HG02759 (cell line): ENCODE data around the gene SETD2.
A peak's percentile ranks its signal among the peaks of the same experiment; 100 is the strongest.

Experiments
- ATAC-seq: cut with Tn5 transposase; IDR thresholded peaks from one replicate; pipeline ENCODE4 v1.9.1; 2021; ENCODE audit warnings: mild to moderate bottlenecking, moderate library complexity; ENCODE audit not compliant: unreplicated experiment

The SETD2 gene

GRCh38 chr3:47010111-47010712, 153.7 kb downstream of the SETD2 start:
- no peak for ATAC-seq

GRCh38 chr3:47009225-47010110, 154.4 kb downstream of the SETD2 start:
- peak; percentile 90 for ATAC-seq

- ATAC-seq, result no peak
Observed at GRCh38 chr3:47008851-47009224, 155.1 kb downstream of the SETD2 start.

- no peak for ATAC-seq
Observed at GRCh38 chr3:47008234-47008796, 155.6 kb downstream of the SETD2 start.

- ATAC-seq, result no peak
Observed at GRCh38 chr3:47007482-47008233, 156.3 kb downstream of the SETD2 start.

- no peak for ATAC-seq
Observed at GRCh38 chr3:47007001-47007400, 156.9 kb downstream of the SETD2 start.

GRCh38 chr3:47006145-47006651, 157.7 kb downstream of the SETD2 start:
- no peak for ATAC-seq

- ATAC-seq, result no peak
Observed at GRCh38 chr3:47005212-47006144, 158.4 kb downstream of the SETD2 start.

- no peak for ATAC-seq
Observed at GRCh38 chr3:47004369-47005211, 159.3 kb downstream of the SETD2 start.

GRCh38 chr3:47003461-47004368, 160.2 kb downstream of the SETD2 start:
- no peak for ATAC-seq

- no peak for ATAC-seq
Observed at GRCh38 chr3:47003056-47003410, 160.9 kb downstream of the SETD2 start.

GRCh38 chr3:47002171-47003055, 161.5 kb downstream of the SETD2 start:
- no peak for ATAC-seq

- ATAC-seq, result no peak
Observed at GRCh38 chr3:47001731-47002170, 162.2 kb downstream of the SETD2 start.

- ATAC-seq, result no peak
Observed at GRCh38 chr3:47000922-47001730, 162.8 kb downstream of the SETD2 start.

- no peak for ATAC-seq
Observed at GRCh38 chr3:47000198-47000815, 163.6 kb downstream of the SETD2 start.
